ENCODE results near the gene CADM1.

- TF ChIP-seq TCF12 (IDR thresholded peaks at IDR 0.05; ENCODE audit: low read depth, low read length) (no peak), POLR2A (IDR thresholded peaks at IDR 0.05; ENCODE audit: low read depth, low read length) (no peak), NFIC (IDR thresholded peaks at IDR 0.05; ENCODE audit: low read depth, low read length) (no peak), CTCF (IDR thresholded peaks at IDR 0.05 in 2 of 3, conservative IDR thresholded peaks at IDR 0.05 in 1 of 3; ENCODE audit: control insufficient read depth in 2 of 3, extremely low read depth in 1 of 3, insufficient read depth in 1 of 3, low read depth in 3 of 3, low read length in 3 of 3) (no peak), POLR2AphosphoS5 (IDR thresholded peaks at IDR 0.05; ENCODE audit: low read length) (no peak), CREM (IDR thresholded peaks at IDR 0.05; ENCODE audit: low read depth) (no peak), CHD1 (IDR thresholded peaks at IDR 0.05; ENCODE audit: low read depth, low read length) (no peak), USF2 (IDR thresholded peaks at IDR 0.05; ENCODE audit: borderline replicate concordance, low read depth, low read length) (no peak), RAD51 (IDR thresholded peaks at IDR 0.05) (no peak), TARDBP (IDR thresholded peaks at IDR 0.05; ENCODE audit: borderline replicate concordance) (no peak), TAF1 (IDR thresholded peaks at IDR 0.05; ENCODE audit: borderline replicate concordance, low read depth, low read length) (no peak), NRF1 (conservative IDR thresholded peaks at IDR 0.05; ENCODE audit: low read depth, low read length) (no peak), CEBPB (IDR thresholded peaks at IDR 0.05; ENCODE audit: borderline replicate concordance in 1 of 2, low read depth in 2 of 2, low read length in 2 of 2) (no peak)
Measured at GRCh38 chr11:115539844-115540243, 35.6 kb upstream of the CADM1 start.
